ENCODE measurements around the gene CCR3.

Gene CCR3

DNA sequence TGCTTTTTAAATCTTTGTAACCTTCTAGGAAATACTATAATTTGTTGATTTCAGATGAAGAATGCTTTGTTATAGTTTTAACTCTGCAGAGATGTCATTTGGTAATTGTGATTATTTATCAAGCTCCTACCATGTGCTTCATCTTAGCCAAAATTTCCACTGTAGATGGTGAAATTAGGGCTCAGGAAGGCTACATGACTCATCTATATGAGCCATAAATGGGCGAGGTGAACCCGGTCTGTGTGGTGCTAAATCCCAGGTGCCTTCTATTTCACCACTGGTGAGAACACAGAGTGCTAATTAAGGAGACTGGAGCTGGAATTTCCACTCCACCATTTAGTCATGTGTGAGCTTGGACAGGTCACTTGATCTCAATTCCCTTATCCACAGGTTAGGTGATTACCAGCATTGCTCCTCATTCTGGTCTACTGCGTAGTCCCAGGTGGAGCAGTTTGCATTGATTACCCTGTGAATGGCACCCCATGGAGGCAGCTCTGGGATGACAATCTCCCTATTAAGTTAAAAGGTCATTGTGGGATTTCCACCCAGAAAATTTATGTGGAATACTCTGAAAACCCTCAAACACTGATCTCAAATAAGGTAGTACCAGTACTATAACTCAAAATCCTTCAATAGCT lies 2.8 kb upstream of the CCR3 start:
- Histone ChIP-seq H4K20me1 (ENCODE audit: insufficient read depth, low read length) (no peaks in the 10 kb centered on the region), H3K4me3 (ENCODE audit: low read depth in 1 of 2, low read length in 2 of 2) (no peak overlapping the region), H2AFZ (ENCODE audit: low read depth, low read length) (no peak overlapping the region), H3K9ac (ENCODE audit: low read depth, low read length) (no peak overlapping the region), H3K9me3 (ENCODE audit: insufficient read depth, low read length, severe bottlenecking) (no peaks in the 10 kb centered on the region), H3K4me2 (ENCODE audit: insufficient read depth, low read length) (no peak overlapping the region), H3K36me3 (ENCODE audit: insufficient read depth, low read length) (no peaks in the 10 kb centered on the region), H3K27me3 (ENCODE audit: insufficient read depth, low read length, poor library complexity) (no peaks in the 10 kb centered on the region), H3K27ac (ENCODE audit: low read length) (no peak overlapping the region), H3K4me1 (ENCODE audit: insufficient read depth, low read length) (no peaks in the 10 kb centered on the region), H3K79me2 (ENCODE audit: insufficient read depth, low read length) (no peaks in the 10 kb centered on the region)
- DNase-seq (no peak), ATAC-seq (ENCODE audit: insufficient read depth, low read depth) (no peak)
- TF ChIP-seq EZH2 (IDR thresholded peaks at IDR 0.05; ENCODE audit: borderline replicate concordance, low read depth, low read length, severe bottlenecking), result no peak

DNA sequence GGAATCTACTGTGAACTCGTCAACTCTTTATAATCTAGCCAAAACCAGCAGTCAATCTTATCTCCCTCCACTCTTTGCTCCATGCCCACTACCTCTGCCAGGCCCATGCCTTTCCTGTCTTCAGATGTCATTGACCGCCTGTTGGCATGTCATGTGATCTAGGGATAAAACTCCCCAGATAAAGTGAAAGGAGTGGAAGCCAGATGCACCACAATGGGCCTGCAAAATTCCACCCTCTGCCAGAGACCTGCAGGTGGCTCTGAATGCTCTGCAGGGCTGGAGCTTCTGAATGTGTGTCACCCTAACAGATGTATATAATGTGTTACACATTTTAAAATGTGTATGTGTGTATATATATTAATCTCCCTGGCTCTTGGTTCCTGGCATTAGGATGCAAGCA lies 2.3 kb upstream of the CCR3 start:
- no peaks in the 10 kb centered on the region for H3K79me2 ChIP-seq (ENCODE audit: insufficient read depth, low read length)
- TF ChIP-seq, protein P1, sequence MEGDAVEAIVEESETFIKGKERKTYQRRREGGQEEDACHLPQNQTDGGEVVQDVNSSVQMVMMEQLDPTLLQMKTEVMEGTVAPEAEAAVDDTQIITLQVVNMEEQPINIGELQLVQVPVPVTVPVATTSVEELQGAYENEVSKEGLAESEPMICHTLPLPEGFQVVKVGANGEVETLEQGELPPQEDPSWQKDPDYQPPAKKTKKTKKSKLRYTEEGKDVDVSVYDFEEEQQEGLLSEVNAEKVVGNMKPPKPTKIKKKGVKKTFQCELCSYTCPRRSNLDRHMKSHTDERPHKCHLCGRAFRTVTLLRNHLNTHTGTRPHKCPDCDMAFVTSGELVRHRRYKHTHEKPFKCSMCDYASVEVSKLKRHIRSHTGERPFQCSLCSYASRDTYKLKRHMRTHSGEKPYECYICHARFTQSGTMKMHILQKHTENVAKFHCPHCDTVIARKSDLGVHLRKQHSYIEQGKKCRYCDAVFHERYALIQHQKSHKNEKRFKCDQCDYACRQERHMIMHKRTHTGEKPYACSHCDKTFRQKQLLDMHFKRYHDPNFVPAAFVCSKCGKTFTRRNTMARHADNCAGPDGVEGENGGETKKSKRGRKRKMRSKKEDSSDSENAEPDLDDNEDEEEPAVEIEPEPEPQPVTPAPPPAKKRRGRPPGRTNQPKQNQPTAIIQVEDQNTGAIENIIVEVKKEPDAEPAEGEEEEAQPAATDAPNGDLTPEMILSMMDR (IDR thresholded peaks at IDR 0.05; ENCODE audit: borderline replicate concordance, extremely low read depth, low read length, poor library complexity, severe bottlenecking), result no peak
- TF ChIP-seq EZH2 (IDR thresholded peaks at IDR 0.05; ENCODE audit: borderline replicate concordance, low read depth, low read length, severe bottlenecking), result no peak
- no peak overlapping the region for H3K4me2 ChIP-seq (ENCODE audit: insufficient read depth, low read length)
- DNase-seq (no peak), ATAC-seq (ENCODE audit: insufficient read depth, low read depth) (no peak)
- H3K4me3 ChIP-seq (ENCODE audit: low read depth in 1 of 2, low read length in 2 of 2), result no peak overlapping the region
- H3K9me3 ChIP-seq (ENCODE audit: insufficient read depth, low read length, severe bottlenecking), result no peaks in the 10 kb centered on the region
- H3K4me1 ChIP-seq (ENCODE audit: insufficient read depth, low read length), result no peaks in the 10 kb centered on the region
- H3K27me3 ChIP-seq (ENCODE audit: insufficient read depth, low read length, poor library complexity), result no peaks in the 10 kb centered on the region
- no peak overlapping the region for H3K9ac ChIP-seq (ENCODE audit: low read depth, low read length)
- no peaks in the 10 kb centered on the region for H3K36me3 ChIP-seq (ENCODE audit: insufficient read depth, low read length)
- no peaks in the 10 kb centered on the region for H4K20me1 ChIP-seq (ENCODE audit: insufficient read depth, low read length)
- H2AFZ ChIP-seq (ENCODE audit: low read depth, low read length), result no peak overlapping the region
- no peak overlapping the region for H3K27ac ChIP-seq (ENCODE audit: low read length)

DNA sequence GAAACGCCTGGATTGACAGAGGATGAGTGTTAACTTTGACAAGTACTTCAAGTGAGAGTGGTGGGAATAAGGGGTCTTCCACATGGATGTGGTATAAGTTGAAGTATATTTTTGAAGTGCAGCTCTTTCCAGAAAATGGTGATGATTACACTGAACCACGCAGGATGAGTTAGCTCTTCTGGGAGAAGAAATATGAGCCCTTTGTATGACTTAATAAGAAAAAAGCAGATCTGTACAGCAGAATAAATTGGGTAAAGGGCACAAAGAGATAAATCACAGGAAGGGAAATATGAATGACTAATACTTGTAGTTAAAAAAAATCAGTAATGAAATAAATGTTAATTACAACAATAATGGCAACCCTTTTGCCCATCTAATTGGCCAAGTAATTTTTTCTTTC lies 1.3 kb downstream of the CCR3 start:
- Histone ChIP-seq H2AFZ (ENCODE audit: low read depth, low read length) (no peak overlapping the region), H3K9ac (ENCODE audit: low read depth, low read length) (no peak overlapping the region), H3K4me2 (ENCODE audit: insufficient read depth, low read length) (no peak overlapping the region), H3K79me2 (ENCODE audit: insufficient read depth, low read length) (no peaks in the 10 kb centered on the region), H3K4me3 (ENCODE audit: low read depth in 1 of 2, low read length in 2 of 2) (no peak overlapping the region), H3K4me1 (ENCODE audit: insufficient read depth, low read length) (no peaks in the 10 kb centered on the region), H3K36me3 (ENCODE audit: insufficient read depth, low read length) (no peaks in the 10 kb centered on the region), H3K27me3 (ENCODE audit: insufficient read depth, low read length, poor library complexity) (no peaks in the 10 kb centered on the region), H3K27ac (ENCODE audit: low read length) (no peak overlapping the region), H3K9me3 (ENCODE audit: insufficient read depth, low read length, severe bottlenecking) (no peaks in the 10 kb centered on the region), H4K20me1 (ENCODE audit: insufficient read depth, low read length) (no peaks in the 10 kb centered on the region)
- ATAC-seq (ENCODE audit: insufficient read depth, low read depth) (no peak), DNase-seq (no peak)
- TF ChIP-seq, protein P1 (IDR thresholded peaks at IDR 0.05; ENCODE audit: borderline replicate concordance, extremely low read depth, low read length, poor library complexity, severe bottlenecking), result no peak
- no peak for TF ChIP-seq EZH2 (IDR thresholded peaks at IDR 0.05; ENCODE audit: borderline replicate concordance, low read depth, low read length, severe bottlenecking)

DNA sequence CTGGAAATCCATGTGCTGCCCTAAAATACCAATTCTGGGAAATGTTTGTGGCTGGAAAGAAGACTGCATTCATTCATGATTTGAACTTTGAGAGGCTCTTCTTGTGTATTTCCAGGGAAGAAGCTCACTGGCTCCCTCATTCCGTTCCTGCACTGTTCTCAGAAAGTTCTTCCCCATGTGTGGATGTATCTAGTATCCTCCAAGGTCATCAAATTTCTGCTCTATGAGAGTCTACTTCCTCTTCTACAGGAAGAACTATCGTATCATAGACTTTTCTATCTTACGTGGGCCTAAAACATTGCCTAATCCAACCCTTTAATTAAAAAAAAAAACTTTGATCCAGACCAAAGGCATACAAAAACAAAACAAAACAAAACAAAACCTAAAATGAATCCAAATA lies 2.9 kb downstream of the CCR3 start:
- no peaks in the 10 kb centered on the region for H3K79me2 ChIP-seq (ENCODE audit: insufficient read depth, low read length)
- no peaks in the 10 kb centered on the region for H3K4me1 ChIP-seq (ENCODE audit: insufficient read depth, low read length)
- no peaks in the 10 kb centered on the region for H3K9me3 ChIP-seq (ENCODE audit: insufficient read depth, low read length, severe bottlenecking)
- no peak overlapping the region for H3K4me3 ChIP-seq (ENCODE audit: low read depth in 1 of 2, low read length in 2 of 2)
- H3K36me3 ChIP-seq (ENCODE audit: insufficient read depth, low read length), result no peaks in the 10 kb centered on the region
- no peak for ATAC-seq (ENCODE audit: insufficient read depth, low read depth)
- no peak overlapping the region for H2AFZ ChIP-seq (ENCODE audit: low read depth, low read length)
- H3K9ac ChIP-seq (ENCODE audit: low read depth, low read length), result no peak overlapping the region
- H3K4me2 ChIP-seq (ENCODE audit: insufficient read depth, low read length), result no peak overlapping the region
- H3K27me3 ChIP-seq (ENCODE audit: insufficient read depth, low read length, poor library complexity), result no peaks in the 10 kb centered on the region
- no peak for DNase-seq
- H4K20me1 ChIP-seq (ENCODE audit: insufficient read depth, low read length), result no peaks in the 10 kb centered on the region
- H3K27ac ChIP-seq (ENCODE audit: low read length), result no peak overlapping the region
- no peak for TF ChIP-seq EZH2 (IDR thresholded peaks at IDR 0.05; ENCODE audit: borderline replicate concordance, low read depth, low read length, severe bottlenecking)
- TF ChIP-seq, protein P1 (IDR thresholded peaks at IDR 0.05; ENCODE audit: borderline replicate concordance, extremely low read depth, low read length, poor library complexity, severe bottlenecking), result no peak

Measured in DND-41 (cell line).